Measurements from ENCODE around the gene FAM171A1. TPM values are rescaled to one million over a fixed set of nuclear protein-coding genes. Genes with fewer than 3 reads are reported as not detected.

Gene FAM171A1
- total RNA-seq, 1 experiment from 2014 or later, result 1.0 TPM

- no peaks in the 10 kb centered on the region for H3K9me3 Mint-ChIP-seq (ENCODE audit: low read depth, unreplicated experiment)
- no peak overlapping the region for H3K27ac Mint-ChIP-seq (ENCODE audit: unreplicated experiment)
- H3K4me3 Mint-ChIP-seq (ENCODE audit: low read depth, unreplicated experiment), result no peak overlapping the region
- TF ChIP-seq CTCF (IDR thresholded peaks at IDR 0.05; ENCODE audit: unreplicated experiment), result no peak
- intact Hi-C loops (cut with micrococcal nuclease; ENCODE audit: unreplicated experiment), result no loop called here
- CTCF ChIA-PET, result no interaction called here
- DNase-seq, result no peak
- H3K4me1 Mint-ChIP-seq (ENCODE audit: low read depth, unreplicated experiment), result no peaks in the 10 kb centered on the region
- H3K27me3 Mint-ChIP-seq (ENCODE audit: unreplicated experiment), result peaks cover 75% of the 10 kb centered on the region
- H3K36me3 Mint-ChIP-seq (ENCODE audit: insufficient read depth, unreplicated experiment), result no peaks in the 10 kb centered on the region
- BruUV-seq (replicated peaks), result no TSS peak
Observed at GRCh38 chr10:15387021-15387420, 15.9 kb upstream of the FAM171A1 start.

- Mint-ChIP-seq H3K4me1 (ENCODE audit: low read depth, unreplicated experiment) (peaks cover 8% of the 10 kb centered on the region), H3K9me3 (ENCODE audit: low read depth, unreplicated experiment) (no peaks in the 10 kb centered on the region), H3K4me3 (ENCODE audit: low read depth, unreplicated experiment) (no peak overlapping the region), H3K27me3 (ENCODE audit: unreplicated experiment) (peaks cover 75% of the 10 kb centered on the region), H3K36me3 (ENCODE audit: insufficient read depth, unreplicated experiment) (no peaks in the 10 kb centered on the region), H3K27ac (ENCODE audit: unreplicated experiment) (no peak overlapping the region)
- intact Hi-C loops (cut with micrococcal nuclease; ENCODE audit: unreplicated experiment), result no loop called here
- TF ChIP-seq CTCF (IDR thresholded peaks at IDR 0.05; ENCODE audit: unreplicated experiment), result no peak
- BruUV-seq (replicated peaks), result no TSS peak
- CTCF ChIA-PET, result no interaction called here
- no peak for DNase-seq
Observed at GRCh38 chr10:15385552-15386455, 14.7 kb upstream of the FAM171A1 start.

- H3K27ac Mint-ChIP-seq (ENCODE audit: unreplicated experiment), result no peak overlapping the region
- no peak for TF ChIP-seq CTCF (IDR thresholded peaks at IDR 0.05; ENCODE audit: unreplicated experiment)
- no peaks in the 10 kb centered on the region for H3K9me3 Mint-ChIP-seq (ENCODE audit: low read depth, unreplicated experiment)
- H3K27me3 Mint-ChIP-seq (ENCODE audit: unreplicated experiment), result peaks cover 77% of the 10 kb centered on the region
- CTCF ChIA-PET, result no interaction called here
- no TSS peak for BruUV-seq (replicated peaks)
- no peak for DNase-seq
- H3K4me3 Mint-ChIP-seq (ENCODE audit: low read depth, unreplicated experiment), result no peak overlapping the region
- H3K4me1 Mint-ChIP-seq (ENCODE audit: low read depth, unreplicated experiment), result peaks cover 8% of the 10 kb centered on the region
- H3K36me3 Mint-ChIP-seq (ENCODE audit: insufficient read depth, unreplicated experiment), result no peaks in the 10 kb centered on the region
- intact Hi-C loops (cut with micrococcal nuclease; ENCODE audit: unreplicated experiment), result no loop called here
Observed at GRCh38 chr10:15381420-15381819, 10.3 kb upstream of the FAM171A1 start.

- no peak overlapping the region for H3K4me3 Mint-ChIP-seq (ENCODE audit: low read depth, unreplicated experiment)
- peaks cover 8% of the 10 kb centered on the region for H3K4me1 Mint-ChIP-seq (ENCODE audit: low read depth, unreplicated experiment)
- TF ChIP-seq CTCF (IDR thresholded peaks at IDR 0.05; ENCODE audit: unreplicated experiment), result no peak
- DNase-seq, result no peak
- no peak overlapping the region for H3K27ac Mint-ChIP-seq (ENCODE audit: unreplicated experiment)
- CTCF ChIA-PET, result no interaction called here
- intact Hi-C loops (cut with micrococcal nuclease; ENCODE audit: unreplicated experiment), result no loop called here
- H3K27me3 Mint-ChIP-seq (ENCODE audit: unreplicated experiment), result peaks cover 65% of the 10 kb centered on the region
- no TSS peak for BruUV-seq (replicated peaks)
- H3K9me3 Mint-ChIP-seq (ENCODE audit: low read depth, unreplicated experiment), result no peaks in the 10 kb centered on the region
- no peaks in the 10 kb centered on the region for H3K36me3 Mint-ChIP-seq (ENCODE audit: insufficient read depth, unreplicated experiment)
Observed at GRCh38 chr10:15379078-15379477, 8.0 kb upstream of the FAM171A1 start.

Measured in Calu3 (cell line).